Spinal cord (tissue), 10 donors: Measurements from ENCODE around the gene VSIR. TPM values are rescaled to one million over a fixed set of nuclear protein-coding genes. Genes with fewer than 3 reads are reported as not detected.
A peak's percentile ranks its signal among the peaks of the same experiment; 100 is the strongest.

Experiments used
- DNase-seq, 6 donors: peaks; one replicate each; pipeline versions ENCODE4 v3.0.0 to v3.0.0-alpha.2; 2013 to 2015; ENCODE audit warnings: low spot score in 6 of 6, low read depth in 4 of 6
- H3K27ac ChIP-seq: one replicate; pipeline ENCODE4 v1.5.1; 2013; ENCODE audit warnings: low read depth, low read length, control low read depth
- H3K27me3 ChIP-seq: one replicate; pipeline ENCODE4 v1.6.1; 2013; ENCODE audit warnings: low read length; ENCODE audit not compliant: control insufficient read depth, insufficient read depth
- H3K36me3 ChIP-seq: one replicate; pipeline ENCODE4 v1.6.1; 2013; ENCODE audit warnings: low read length; ENCODE audit not compliant: control insufficient read depth, insufficient read depth
- H3K4me1 ChIP-seq: one replicate; pipeline ENCODE4 v1.6.1; 2013; ENCODE audit warnings: low read length; ENCODE audit not compliant: control insufficient read depth, insufficient read depth
- H3K4me3 ChIP-seq: one replicate; pipeline ENCODE4 v1.5.1; 2013; ENCODE audit warnings: low read depth, low read length, control low read depth
- H3K9me3 ChIP-seq: one replicate; pipeline ENCODE4 v1.6.1; 2013; ENCODE audit warnings: low read length; ENCODE audit not compliant: control insufficient read depth, insufficient read depth
- WGBS: methylation state at CpG from one replicate; pipeline ENCODE4 v1.1.5; 2013; ENCODE audit warnings: missing lambda C conversion rate; ENCODE audit not compliant: insufficient coverage; 5-methylcytosine and 5-hydroxymethylcytosine counted together
- polyA plus RNA-seq, 2 donors: library from polyadenylated mRNA; unstranded; fragments of 120-200 nt; gene quantifications; one replicate each; pipeline ENCODE4 v1.2.1, GENCODE V29; 2013; ENCODE audit not compliant: insufficient read length in 2 of 2
- total RNA-seq, 2 donors: library from RNA; depleted of rRNA in 1 of 2; stranded (reverse); fragments of 120-200 nt in 1 of 2; fragments of >200 nt in 1 of 2; gene quantifications; one replicate each; pipeline versions ENCODE4 v1.2.3 to v1.2.4, GENCODE V29; 2013 to 2014
- donor health status: healthy.

Gene VSIR
- total and polyA plus RNA-seq, 4 donors, result 21.0 to 39.0 (median 33.3) TPM

GRCh38 chr10:71716426-71716825, 56.9 kb downstream of the VSIR start:
- H3K36me3 ChIP-seq, result peaks cover 19% of the 10 kb centered on the region
- no peak for DNase-seq
- H3K9me3 ChIP-seq, result no peaks in the 10 kb centered on the region
- peaks cover 84% of the 10 kb centered on the region for H3K4me1 ChIP-seq
- no peaks in the 10 kb centered on the region for H3K27me3 ChIP-seq
- H3K27ac ChIP-seq, result no peak overlapping the region
- 93% methylated on average over 4 of the region's 5 CpGs for WGBS
- no peak overlapping the region for H3K4me3 ChIP-seq

- Histone ChIP-seq H3K4me1 (peaks cover 83% of the 10 kb centered on the region), H3K27me3 (no peaks in the 10 kb centered on the region), H3K9me3 (no peaks in the 10 kb centered on the region), H3K36me3 (peaks cover 19% of the 10 kb centered on the region), H3K4me3 (no peak overlapping the region), H3K27ac (no peak overlapping the region)
- 90% methylated on average over 20 of the region's 20 CpGs for WGBS
- DNase-seq, result no peak
Measured at GRCh38 chr10:71715860-71716259, 57.5 kb downstream of the VSIR start.

GRCh38 chr10:71715026-71715425, 58.3 kb downstream of the VSIR start:
- 86% methylated on average over 8 of the region's 8 CpGs for WGBS
- peak overlapping the region; percentile 94 for H3K27ac ChIP-seq

GRCh38 chr10:71714592-71714991, 58.7 kb downstream of the VSIR start:
- H3K4me1 ChIP-seq, result peaks cover 71% of the 10 kb centered on the region

More at GRCh38 chr10:71715026-71715425, 58.3 kb downstream of the VSIR start:
- H3K4me1 ChIP-seq, result peaks cover 75% of the 10 kb centered on the region
- peaks cover 19% of the 10 kb centered on the region for H3K36me3 ChIP-seq
- H3K27me3 ChIP-seq, result no peaks in the 10 kb centered on the region
- DNase-seq, result no peak
- no peak overlapping the region for H3K4me3 ChIP-seq
- H3K9me3 ChIP-seq, result no peaks in the 10 kb centered on the region

GRCh38 chr10:71714031-71714410, 59.3 kb downstream of the VSIR start:
- Histone ChIP-seq H3K27me3 (no peaks in the 10 kb centered on the region), H3K9me3 (no peaks in the 10 kb centered on the region), H3K4me3 (no peak overlapping the region), H3K36me3 (peaks cover 19% of the 10 kb centered on the region), H3K27ac (peak overlapping the region; percentile 94), H3K4me1 (peaks cover 65% of the 10 kb centered on the region)
- WGBS, result 93% methylated on average over 2 of the region's 4 CpGs
- no peak for DNase-seq

More at GRCh38 chr10:71714592-71714991, 58.7 kb downstream of the VSIR start:
- peaks cover 19% of the 10 kb centered on the region for H3K36me3 ChIP-seq
- DNase-seq, result no peak
- no peaks in the 10 kb centered on the region for H3K27me3 ChIP-seq
- peak overlapping the region; percentile 94 for H3K27ac ChIP-seq
- H3K9me3 ChIP-seq, result no peaks in the 10 kb centered on the region
- H3K4me3 ChIP-seq, result no peak overlapping the region
- 62% methylated on average over 3 of the region's 5 CpGs for WGBS

DNA sequence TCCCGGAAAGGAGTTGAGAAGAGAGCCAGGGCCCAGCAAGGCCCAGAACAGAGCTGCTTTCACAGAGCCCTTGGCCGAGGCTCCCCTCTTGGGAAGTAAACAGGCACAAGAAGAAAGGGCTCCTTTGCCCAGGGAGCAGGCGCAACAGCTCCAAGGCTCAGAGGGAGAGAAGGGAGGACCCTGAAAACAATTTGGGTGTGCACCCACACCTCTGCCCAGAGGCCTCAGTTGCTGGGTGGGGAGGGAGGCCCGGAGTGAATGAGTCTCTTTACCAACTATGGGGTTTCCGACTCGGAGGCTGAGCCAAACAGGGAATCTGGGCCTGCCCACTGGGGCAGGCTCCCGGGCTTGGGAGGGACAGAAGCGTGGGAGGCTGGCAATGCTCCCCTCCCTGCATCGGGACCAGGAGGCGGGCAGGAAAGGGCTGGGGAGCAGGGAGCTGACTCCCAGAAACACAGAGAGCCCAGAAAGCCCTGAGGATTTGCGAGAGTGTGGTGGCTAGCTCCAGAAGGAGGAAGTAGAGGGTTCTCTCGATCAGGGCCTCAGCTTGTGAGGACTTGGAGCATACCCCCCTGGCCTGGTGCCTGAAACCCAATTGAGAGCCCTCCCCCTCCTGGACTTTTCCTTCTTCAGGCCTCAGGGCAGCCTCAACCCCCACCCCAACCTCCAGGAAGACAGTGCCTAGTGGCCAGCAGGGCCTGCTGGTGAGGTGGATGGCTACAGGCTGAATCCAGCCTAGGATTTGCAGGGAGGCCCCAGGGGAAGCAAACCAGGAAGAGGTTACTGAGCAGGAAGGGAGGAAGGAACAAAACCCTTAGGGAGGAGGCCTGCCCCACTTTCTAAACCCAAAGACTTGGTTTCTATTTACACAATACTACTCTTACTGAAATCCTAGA, 59.9 kb downstream of the VSIR start:
- peaks cover 62% of the 10 kb centered on the region for H3K4me1 ChIP-seq
- H3K4me3 ChIP-seq, result no peak overlapping the region
- peak in 5 of 6 donors; percentile 40 to 87 (median 53) for DNase-seq
- H3K9me3 ChIP-seq, result no peaks in the 10 kb centered on the region
- 42% methylated on average over 9 of the region's 12 CpGs for WGBS
- no peaks in the 10 kb centered on the region for H3K27me3 ChIP-seq
- peaks cover 19% of the 10 kb centered on the region for H3K36me3 ChIP-seq
- H3K27ac ChIP-seq, result peak overlapping the region; percentile 94

- Histone ChIP-seq H3K27me3 (no peaks in the 10 kb centered on the region), H3K4me1 (peaks cover 65% of the 10 kb centered on the region), H3K4me3 (no peak overlapping the region), H3K27ac (peak overlapping the region; percentile 94), H3K9me3 (no peaks in the 10 kb centered on the region), H3K36me3 (peaks cover 19% of the 10 kb centered on the region)
- 77% methylated on average over 16 of the region's 17 CpGs for WGBS
- no peak for DNase-seq
Measured at GRCh38 chr10:71712572-71713134, 60.7 kb downstream of the VSIR start.

DNA sequence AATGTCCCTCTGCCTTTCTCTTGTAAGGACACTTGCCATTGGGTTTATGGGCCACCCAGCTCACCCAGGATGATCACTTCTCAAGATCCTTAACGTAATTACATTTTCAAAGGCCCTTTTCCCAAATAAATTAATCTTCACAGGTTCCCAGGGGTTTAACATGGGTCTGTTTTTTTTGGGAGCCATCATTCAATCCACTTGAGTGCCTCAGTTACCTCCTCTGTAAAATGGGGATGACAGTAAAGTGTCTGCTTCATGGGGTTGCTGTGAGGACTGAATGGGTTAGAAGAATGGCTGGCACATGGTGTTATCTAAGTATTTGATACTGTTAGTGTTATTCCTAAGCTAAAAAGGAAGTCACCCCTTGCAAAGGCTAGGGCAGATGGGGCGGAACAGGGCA, 61.1 kb downstream of the VSIR start:
- no peak for DNase-seq
- Histone ChIP-seq H3K27me3 (no peaks in the 10 kb centered on the region), H3K9me3 (no peaks in the 10 kb centered on the region), H3K4me3 (no peak overlapping the region), H3K27ac (peak overlapping the region; percentile 94), H3K36me3 (peaks cover 19% of the 10 kb centered on the region), H3K4me1 (peaks cover 60% of the 10 kb centered on the region)
- WGBS, result 100% methylated on average over 1 of the region's 2 CpGs

DNA sequence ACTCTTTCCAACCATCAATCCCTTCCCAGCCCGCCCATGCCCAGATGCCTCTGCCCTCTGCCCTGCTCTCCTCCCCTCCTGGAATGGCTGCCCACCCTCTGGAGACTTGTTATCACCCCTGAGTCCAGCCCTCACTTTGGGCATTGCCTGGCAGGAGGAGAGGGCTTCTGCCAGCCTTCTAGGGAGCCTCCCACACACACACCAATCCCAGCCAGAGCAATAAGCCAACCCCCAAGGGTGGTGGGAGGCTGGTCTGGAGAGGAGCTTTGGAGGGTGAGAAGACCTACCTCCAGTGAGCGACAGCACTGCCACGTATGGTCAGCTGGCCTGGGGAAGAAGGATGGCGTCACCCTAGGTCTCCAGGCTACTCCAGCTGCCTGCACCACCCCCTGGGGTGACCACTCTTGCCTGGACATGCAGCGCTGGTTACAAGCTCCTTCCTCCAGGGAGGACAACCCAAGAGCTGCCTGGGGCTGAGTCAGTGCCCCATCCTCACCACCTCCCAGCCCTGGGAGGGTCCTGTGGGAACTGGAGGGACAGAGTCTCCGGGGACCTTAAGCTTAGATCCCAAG, 62.2 kb downstream of the VSIR start:
- H3K36me3 ChIP-seq, result peaks cover 22% of the 10 kb centered on the region
- H3K9me3 ChIP-seq, result no peaks in the 10 kb centered on the region
- no peak overlapping the region for H3K4me3 ChIP-seq
- 93% methylated on average over 5 of the region's 6 CpGs for WGBS
- no peaks in the 10 kb centered on the region for H3K27me3 ChIP-seq
- peaks cover 57% of the 10 kb centered on the region for H3K4me1 ChIP-seq
- DNase-seq, result no peak
- no peak overlapping the region for H3K27ac ChIP-seq
